ENCODE measurements around the gene IFNL3.

- TF ChIP-seq, protein P1, sequence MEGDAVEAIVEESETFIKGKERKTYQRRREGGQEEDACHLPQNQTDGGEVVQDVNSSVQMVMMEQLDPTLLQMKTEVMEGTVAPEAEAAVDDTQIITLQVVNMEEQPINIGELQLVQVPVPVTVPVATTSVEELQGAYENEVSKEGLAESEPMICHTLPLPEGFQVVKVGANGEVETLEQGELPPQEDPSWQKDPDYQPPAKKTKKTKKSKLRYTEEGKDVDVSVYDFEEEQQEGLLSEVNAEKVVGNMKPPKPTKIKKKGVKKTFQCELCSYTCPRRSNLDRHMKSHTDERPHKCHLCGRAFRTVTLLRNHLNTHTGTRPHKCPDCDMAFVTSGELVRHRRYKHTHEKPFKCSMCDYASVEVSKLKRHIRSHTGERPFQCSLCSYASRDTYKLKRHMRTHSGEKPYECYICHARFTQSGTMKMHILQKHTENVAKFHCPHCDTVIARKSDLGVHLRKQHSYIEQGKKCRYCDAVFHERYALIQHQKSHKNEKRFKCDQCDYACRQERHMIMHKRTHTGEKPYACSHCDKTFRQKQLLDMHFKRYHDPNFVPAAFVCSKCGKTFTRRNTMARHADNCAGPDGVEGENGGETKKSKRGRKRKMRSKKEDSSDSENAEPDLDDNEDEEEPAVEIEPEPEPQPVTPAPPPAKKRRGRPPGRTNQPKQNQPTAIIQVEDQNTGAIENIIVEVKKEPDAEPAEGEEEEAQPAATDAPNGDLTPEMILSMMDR (CRISPR knock-in tag; IDR thresholded peaks at IDR 0.05), result peak; percentile 40; the same call in 1 of the 2 replicates
- no peak for TF ChIP-seq HDAC1 (CRISPR knock-in tag; IDR thresholded peaks at IDR 0.05)
- no peak for TF ChIP-seq NRL (CRISPR knock-in tag; IDR thresholded peaks at IDR 0.05; ENCODE audit: borderline replicate concordance)
- no peak for TF ChIP-seq SNRNP70 (IDR thresholded peaks at IDR 0.05; ENCODE audit: low read depth, low read length)
- TF ChIP-seq ZNF737 (CRISPR knock-in tag; IDR thresholded peaks at IDR 0.05; ENCODE audit: borderline replicate concordance), result no peak
- TF ChIP-seq TCF7L2 (IDR thresholded peaks at IDR 0.05; ENCODE audit: low read depth, low read length), result no peak
- no peak for TF ChIP-seq CHD4 (IDR thresholded peaks at IDR 0.05; ENCODE audit: borderline replicate concordance, low read length)
- TF ChIP-seq, protein P2, sequence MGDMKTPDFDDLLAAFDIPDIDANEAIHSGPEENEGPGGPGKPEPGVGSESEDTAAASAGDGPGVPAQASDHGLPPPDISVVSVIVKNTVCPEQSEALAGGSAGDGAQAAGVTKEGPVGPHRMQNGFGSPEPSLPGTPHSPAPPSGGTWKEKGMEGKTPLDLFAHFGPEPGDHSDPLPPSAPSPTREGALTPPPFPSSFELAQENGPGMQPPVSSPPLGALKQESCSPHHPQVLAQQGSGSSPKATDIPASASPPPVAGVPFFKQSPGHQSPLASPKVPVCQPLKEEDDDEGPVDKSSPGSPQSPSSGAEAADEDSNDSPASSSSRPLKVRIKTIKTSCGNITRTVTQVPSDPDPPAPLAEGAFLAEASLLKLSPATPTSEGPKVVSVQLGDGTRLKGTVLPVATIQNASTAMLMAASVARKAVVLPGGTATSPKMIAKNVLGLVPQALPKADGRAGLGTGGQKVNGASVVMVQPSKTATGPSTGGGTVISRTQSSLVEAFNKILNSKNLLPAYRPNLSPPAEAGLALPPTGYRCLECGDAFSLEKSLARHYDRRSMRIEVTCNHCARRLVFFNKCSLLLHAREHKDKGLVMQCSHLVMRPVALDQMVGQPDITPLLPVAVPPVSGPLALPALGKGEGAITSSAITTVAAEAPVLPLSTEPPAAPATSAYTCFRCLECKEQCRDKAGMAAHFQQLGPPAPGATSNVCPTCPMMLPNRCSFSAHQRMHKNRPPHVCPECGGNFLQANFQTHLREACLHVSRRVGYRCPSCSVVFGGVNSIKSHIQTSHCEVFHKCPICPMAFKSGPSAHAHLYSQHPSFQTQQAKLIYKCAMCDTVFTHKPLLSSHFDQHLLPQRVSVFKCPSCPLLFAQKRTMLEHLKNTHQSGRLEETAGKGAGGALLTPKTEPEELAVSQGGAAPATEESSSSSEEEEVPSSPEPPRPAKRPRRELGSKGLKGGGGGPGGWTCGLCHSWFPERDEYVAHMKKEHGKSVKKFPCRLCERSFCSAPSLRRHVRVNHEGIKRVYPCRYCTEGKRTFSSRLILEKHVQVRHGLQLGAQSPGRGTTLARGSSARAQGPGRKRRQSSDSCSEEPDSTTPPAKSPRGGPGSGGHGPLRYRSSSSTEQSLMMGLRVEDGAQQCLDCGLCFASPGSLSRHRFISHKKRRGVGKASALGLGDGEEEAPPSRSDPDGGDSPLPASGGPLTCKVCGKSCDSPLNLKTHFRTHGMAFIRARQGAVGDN (CRISPR knock-in tag; IDR thresholded peaks at IDR 0.05), result no peak
- no peak for TF ChIP-seq CBX5 (CRISPR knock-in tag; IDR thresholded peaks at IDR 0.05; ENCODE audit: borderline replicate concordance)
- no peak for TF ChIP-seq PHF8 (CRISPR knock-in tag; IDR thresholded peaks at IDR 0.05)
- TF ChIP-seq EP300 (IDR thresholded peaks at IDR 0.05; ENCODE audit: low read depth in 2 of 2, low read length in 2 of 2), result no peak
- TF ChIP-seq EP300 (CRISPR knock-in tag; IDR thresholded peaks at IDR 0.05; ENCODE audit: borderline replicate concordance), result no peak
- no peak for TF ChIP-seq ZNF569 (CRISPR knock-in tag; IDR thresholded peaks at IDR 0.05; ENCODE audit: borderline replicate concordance)
- TF ChIP-seq NFYB (CRISPR knock-in tag; IDR thresholded peaks at IDR 0.05), result no peak
- TF ChIP-seq ETV5 (CRISPR knock-in tag; IDR thresholded peaks at IDR 0.05; ENCODE audit: borderline replicate concordance), result no peak
Measured at GRCh38 chr19:39197808-39198207, 47.0 kb downstream of the IFNL3 start.
